A549 (cell line): ENCODE results near the gene CNNM3. TPM values are rescaled to one million over a fixed set of nuclear protein-coding genes. Genes with fewer than 3 reads are reported as not detected.

Source experiments
- ATAC-seq, 2 experiments: fragments of 200-7000 bp in 1 of 2; fragments of >200 bp in 1 of 2; cut with Nextera tagmentation in 1 of 2; cut with Tn5 transposase in 1 of 2; 3 replicates each; pipeline versions ENCODE4 v1.8.0 to v1.9.1; 2018 to 2020; ENCODE audit warnings: mild to moderate bottlenecking in 1 of 2, moderate library complexity in 1 of 2
- CTCF ChIA-PET: fragments of 300-600 bp; sonication (Branson Sonifier 250); formaldehyde crosslinking; extraction: SDS; loops from one replicate; lab custom pipeline; 2021; ENCODE audit warnings: antibody characterized with exemption, inconsistent platforms; lab: Yijun Ruan, JAX
- POLR2A ChIA-PET: fragments of 350-600 bp; formaldehyde crosslinking; extraction: SDS; loops from one replicate; lab custom pipeline; 2021; ENCODE audit warnings: antibody characterized with exemption, inconsistent platforms; lab: Yijun Ruan, JAX
- DNase-seq, 2 experiments: peaks; one replicate each; pipeline versions ENCODE4 v3.0.0 to v3.0.0-alpha.2; 2011 to 2016; ENCODE audit warnings: low read depth in 1 of 2, low spot score in 1 of 2
- FAIRE-seq: peaks from 2 replicates; lab custom pipeline; 2011; peaks lifted over from hg19 to GRCh38; lab: Jason Lieb, UNC
- H3K27ac ChIP-seq, 2 experiments: fragments of >200 bp; sonication (Bioruptor Twin); formaldehyde crosslinking; 3 replicates each; pipeline ENCODE4 v1.5.1; 2016 to 2017
- H3K4me1 ChIP-seq: fragments of >200 bp; sonication (Bioruptor Twin); formaldehyde crosslinking; 3 replicates; pipeline ENCODE4 v1.6.1; 2016
- H3K4me2 ChIP-seq: fragments of >200 bp; sonication (Bioruptor Twin); formaldehyde crosslinking; 3 replicates; pipeline ENCODE4 v1.6.1; 2016
- H3K4me3 ChIP-seq: fragments of >200 bp; sonication (Bioruptor Twin); formaldehyde crosslinking; 3 replicates; pipeline ENCODE4 v1.5.1; 2016
- H3K9me3 ChIP-seq: fragments of >200 bp; sonication (Bioruptor Twin); formaldehyde crosslinking; 3 replicates; pipeline ENCODE4 v1.6.1; 2016
- CBX2 ChIP-seq: fragments of 200-600 bp; sonication (generic); IDR thresholded peaks from 2 replicates; pipeline ENCODE4 v1.6.1; 2016; ENCODE audit warnings: low read depth, mild to moderate bottlenecking, borderline replicate concordance
- CBX8 ChIP-seq: fragments of 200-600 bp; sonication (generic); IDR thresholded peaks from 2 replicates; pipeline ENCODE4 v1.6.1; 2016
- CEBPB ChIP-seq, 2 experiments: fragments of >200 bp in 1 of 2; sonication (Bioruptor Twin) in 1 of 2; formaldehyde crosslinking in 1 of 2; IDR thresholded peaks; 2 replicates each; pipeline ENCODE4 v1.6.1; 2012 to 2016
- EHMT2 ChIP-seq: fragments of 200-600 bp; sonication (generic); IDR thresholded peaks from 2 replicates; pipeline ENCODE4 v1.6.1; 2016; ENCODE audit warnings: antibody characterized with exemption, low read depth, mild to moderate bottlenecking, moderate library complexity
- FOSB ChIP-seq: fragments of 250-450 bp; sonication (Bioruptor Pico); IDR thresholded peaks from 2 replicates; pipeline ENCODE4 v1.5.0; 2020; ENCODE audit warnings: mild to moderate bottlenecking, moderate library complexity
- FOSL2 ChIP-seq, 2 experiments: fragments of 450-650 bp in 1 of 2; fragments of >200 bp in 1 of 2; sonication (Bioruptor Twin) in 1 of 2; formaldehyde crosslinking; IDR thresholded peaks; 2 replicates each; pipeline versions ENCODE4 v1.5.0 to v1.6.1; 2016 to 2020; ENCODE audit warnings: mild to moderate bottlenecking in 1 of 2, moderate library complexity in 1 of 2
- FOXS1 ChIP-seq: fragments of 250-450 bp; sonication (Bioruptor Pico); IDR thresholded peaks from 2 replicates; pipeline ENCODE4 v1.5.0; 2020; ENCODE audit warnings: mild to moderate bottlenecking, moderate library complexity
- GATA3 ChIP-seq: IDR thresholded peaks from 2 replicates; pipeline ENCODE4 v1.6.1; 2012; ENCODE audit warnings: borderline replicate concordance
- HOXA7 ChIP-seq: fragments of 250-450 bp; sonication (Bioruptor Pico); IDR thresholded peaks from 2 replicates; pipeline ENCODE4 v1.5.0; 2020; ENCODE audit warnings: mild to moderate bottlenecking, moderate library complexity
- JUN ChIP-seq, 2 experiments: fragments of >200 bp; sonication (Bioruptor Twin); formaldehyde crosslinking; IDR thresholded peaks; 2 replicates in 1 of 2; 3 replicates in 1 of 2; pipeline ENCODE4 v1.6.1; 2016 to 2017
- JUNB ChIP-seq: fragments of >200 bp; sonication (Bioruptor Twin); formaldehyde crosslinking; IDR thresholded peaks from 2 replicates; pipeline ENCODE4 v1.6.1; 2016
- KDM5A ChIP-seq: fragments of 200-600 bp; sonication (generic); IDR thresholded peaks from 2 replicates; pipeline ENCODE4 v1.6.1; 2016; ENCODE audit warnings: antibody characterized with exemption, mild to moderate bottlenecking
- MAFK ChIP-seq: fragments of 450-650 bp; IDR thresholded peaks from 2 replicates; pipeline ENCODE4 v1.6.1; 2014; ENCODE audit not compliant: partially characterized antibody
- NFE2L2 ChIP-seq: fragments of 150-350 bp; conservative IDR thresholded peaks from 2 replicates; pipeline ENCODE4 v1.6.1; 2014; ENCODE audit warnings: low read length
- NPAS2 ChIP-seq: fragments of 250-450 bp; sonication (Bioruptor Pico); IDR thresholded peaks from 2 replicates; pipeline ENCODE4 v1.8.0; 2022; ENCODE audit warnings: mild to moderate bottlenecking, moderate library complexity, borderline replicate concordance
- NR3C1 ChIP-seq: fragments of >200 bp; sonication (Bioruptor Twin); formaldehyde crosslinking; IDR thresholded peaks from 3 replicates; pipeline ENCODE4 v1.6.1; 2017
- PHF8 ChIP-seq: fragments of 200-600 bp; sonication (generic); IDR thresholded peaks from 2 replicates; pipeline ENCODE4 v1.6.1; 2016; ENCODE audit warnings: low read depth, mild to moderate bottlenecking, antibody characterized with exemption, moderate library complexity, borderline replicate concordance
- POLR2AphosphoS2 ChIP-seq: conservative IDR thresholded peaks from 2 replicates; pipeline ENCODE4 v1.6.1; 2012; ENCODE audit warnings: low read length, improper control_type of control experiment, inconsistent platforms
- RCOR1 ChIP-seq: fragments of 150-350 bp; IDR thresholded peaks from 2 replicates; pipeline ENCODE4 v1.6.1; 2014; ENCODE audit warnings: antibody characterized with exemption, low read length, low read depth
- RNF2 ChIP-seq: fragments of 200-600 bp; sonication (generic); IDR thresholded peaks from 2 replicates; pipeline ENCODE4 v1.6.1; 2016; ENCODE audit warnings: low read depth, mild to moderate bottlenecking, antibody characterized with exemption, moderate library complexity, borderline replicate concordance
- SMC3 ChIP-seq: fragments of >200 bp; sonication (Bioruptor Twin); formaldehyde crosslinking; IDR thresholded peaks from 3 replicates; pipeline ENCODE4 v1.6.1; 2018; ENCODE audit warnings: inconsistent platforms
- ZNF302 ChIP-seq: fragments of 250-450 bp; sonication (Bioruptor Pico); IDR thresholded peaks from 2 replicates; pipeline ENCODE4 v1.9.0; 2021; ENCODE audit warnings: inconsistent platforms, mild to moderate bottlenecking, moderate library complexity
- ZSCAN20 ChIP-seq: fragments of 250-450 bp; sonication (Bioruptor Pico); IDR thresholded peaks from 2 replicates; pipeline ENCODE4 v1.8.0; 2022; ENCODE audit warnings: mild to moderate bottlenecking, moderate library complexity
- WGBS: methylation state at CpG from one replicate; pipeline ENCODE4 v1.1.6; 2017; ENCODE audit errors: missing lambda C conversion rate; 5-methylcytosine and 5-hydroxymethylcytosine counted together
- polyA plus RNA-seq, 4 experiments: library from polyadenylated mRNA; depleted of rRNA in 3 of 4; stranded (reverse); fragments of >200 nt; fragmentation: RNase III in 1 of 4; extraction: RNeasy Plus Mini Kit Qiagen cat#74134 plus additional on column Dnase treatment in 1 of 4; gene quantifications; 2 replicates in 3 of 4; 3 replicates in 1 of 4; pipeline ENCODE4 v1.2.3, GENCODE V29; 2011 to 2017
- TF ChIP-seq, protein P1 (sequence below): fragments of 250-450 bp; sonication (Bioruptor Pico); IDR thresholded peaks from 2 replicates; pipeline ENCODE4 v1.5.0; 2021; ENCODE audit warnings: mild to moderate bottlenecking, moderate library complexity, borderline replicate concordance
- TF ChIP-seq, protein P2 (sequence below): IDR thresholded peaks from 2 replicates; pipeline ENCODE4 v1.6.1; 2012
- TF ChIP-seq, protein P3 (sequence below): IDR thresholded peaks from 2 replicates; pipeline ENCODE4 v1.6.1; 2012
- TF ChIP-seq, protein P4 (sequence below): fragments of 250-450 bp; sonication (Bioruptor Pico); IDR thresholded peaks from 2 replicates; pipeline ENCODE4 v1.5.0; 2020; ENCODE audit warnings: low read depth, mild to moderate bottlenecking, moderate library complexity
- TF ChIP-seq, protein P5 (sequence below): fragments of >200 bp; sonication (Bioruptor Twin); formaldehyde crosslinking; IDR thresholded peaks from 3 replicates; pipeline ENCODE4 v1.5.1; 2016
- TF ChIP-seq, protein P6 (sequence below): fragments of >200 bp; sonication (Bioruptor Twin); formaldehyde crosslinking; IDR thresholded peaks from 3 replicates; pipeline ENCODE4 v1.6.1; 2016

CNNM3 gene
- polyA plus RNA-seq, 2 of the 4 experiments (the other 2 are of a cell fraction), result 11.8 to 14.1 TPM

DNA sequence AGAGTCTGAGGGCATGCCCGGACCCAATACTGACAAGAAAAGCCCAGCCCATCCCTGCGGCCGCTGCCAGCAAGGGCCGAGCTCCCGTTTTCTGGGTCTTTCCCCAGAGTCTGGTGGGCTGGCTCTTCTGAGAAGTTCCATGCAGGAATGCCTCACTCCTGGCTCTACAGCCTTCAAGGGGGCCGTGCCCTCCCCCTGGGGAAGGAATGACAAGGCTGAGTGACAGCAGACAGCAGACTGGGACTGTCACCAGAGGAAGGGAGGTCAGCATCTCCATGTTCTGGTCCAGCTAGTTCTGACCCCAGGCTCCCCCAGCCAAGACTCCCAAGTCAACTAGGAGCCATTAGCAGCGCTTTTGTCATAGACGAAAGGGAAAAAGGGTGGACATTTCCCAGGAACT is 66.8 kb downstream of the CNNM3 start:
- 87% methylated on average over 7 of the region's 8 CpGs for WGBS
- no peak overlapping the region for H3K4me3 ChIP-seq
- H3K4me1 ChIP-seq, result no peaks in the 10 kb centered on the region
- H3K4me2 ChIP-seq, result no peak overlapping the region
- ChIA-PET POLR2A (no interaction called here), CTCF (interaction anchor here (1.2 to 1.7 kb wide), 3 partner anchors 8 to 14 kb away, joined by 3 to 5 read pairs (median 5); no protein-coding TSS in a partner anchor)
- no peak for DNase-seq
- FAIRE-seq, result no peak
- no peak for ATAC-seq
- TF ChIP-seq CBX2, result no peak
- TF ChIP-seq RCOR1, result no peak
- TF ChIP-seq, protein P1, sequence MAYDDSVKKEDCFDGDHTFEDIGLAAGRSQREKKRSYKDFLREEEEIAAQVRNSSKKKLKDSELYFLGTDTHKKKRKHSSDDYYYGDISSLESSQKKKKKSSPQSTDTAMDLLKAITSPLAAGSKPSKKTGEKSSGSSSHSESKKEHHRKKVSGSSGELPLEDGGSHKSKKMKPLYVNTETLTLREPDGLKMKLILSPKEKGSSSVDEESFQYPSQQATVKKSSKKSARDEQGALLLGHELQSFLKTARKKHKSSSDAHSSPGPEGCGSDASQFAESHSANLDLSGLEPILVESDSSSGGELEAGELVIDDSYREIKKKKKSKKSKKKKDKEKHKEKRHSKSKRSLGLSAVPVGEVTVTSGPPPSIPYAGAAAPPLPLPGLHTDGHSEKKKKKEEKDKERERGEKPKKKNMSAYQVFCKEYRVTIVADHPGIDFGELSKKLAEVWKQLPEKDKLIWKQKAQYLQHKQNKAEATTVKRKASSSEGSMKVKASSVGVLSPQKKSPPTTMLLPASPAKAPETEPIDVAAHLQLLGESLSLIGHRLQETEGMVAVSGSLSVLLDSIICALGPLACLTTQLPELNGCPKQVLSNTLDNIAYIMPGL (CRISPR knock-in tag), result no peak
- no peak for TF ChIP-seq FOSL2 (IDR thresholded peaks at IDR 0.05)
- TF ChIP-seq FOSL2 (CRISPR knock-in tag; IDR thresholded peaks at IDR 0.05), result no peak
- no peak for TF ChIP-seq PHF8
- TF ChIP-seq, protein P2, sequence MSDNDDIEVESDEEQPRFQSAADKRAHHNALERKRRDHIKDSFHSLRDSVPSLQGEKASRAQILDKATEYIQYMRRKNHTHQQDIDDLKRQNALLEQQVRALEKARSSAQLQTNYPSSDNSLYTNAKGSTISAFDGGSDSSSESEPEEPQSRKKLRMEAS, result no peak
- TF ChIP-seq, protein P3, sequence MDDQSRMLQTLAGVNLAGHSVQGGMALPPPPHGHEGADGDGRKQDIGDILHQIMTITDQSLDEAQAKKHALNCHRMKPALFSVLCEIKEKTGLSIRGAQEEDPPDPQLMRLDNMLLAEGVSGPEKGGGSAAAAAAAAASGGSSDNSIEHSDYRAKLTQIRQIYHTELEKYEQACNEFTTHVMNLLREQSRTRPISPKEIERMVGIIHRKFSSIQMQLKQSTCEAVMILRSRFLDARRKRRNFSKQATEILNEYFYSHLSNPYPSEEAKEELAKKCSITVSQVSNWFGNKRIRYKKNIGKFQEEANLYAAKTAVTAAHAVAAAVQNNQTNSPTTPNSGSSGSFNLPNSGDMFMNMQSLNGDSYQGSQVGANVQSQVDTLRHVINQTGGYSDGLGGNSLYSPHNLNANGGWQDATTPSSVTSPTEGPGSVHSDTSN, result no peak
- TF ChIP-seq NFE2L2, result no peak
- TF ChIP-seq, protein P4, sequence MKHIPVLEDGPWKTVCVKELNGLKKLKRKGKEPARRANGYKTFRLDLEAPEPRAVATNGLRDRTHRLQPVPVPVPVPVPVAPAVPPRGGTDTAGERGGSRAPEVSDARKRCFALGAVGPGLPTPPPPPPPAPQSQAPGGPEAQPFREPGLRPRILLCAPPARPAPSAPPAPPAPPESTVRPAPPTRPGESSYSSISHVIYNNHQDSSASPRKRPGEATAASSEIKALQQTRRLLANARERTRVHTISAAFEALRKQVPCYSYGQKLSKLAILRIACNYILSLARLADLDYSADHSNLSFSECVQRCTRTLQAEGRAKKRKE (CRISPR knock-in tag), result no peak
- TF ChIP-seq ZNF302 (CRISPR knock-in tag), result no peak
- no peak for TF ChIP-seq KDM5A
- TF ChIP-seq, protein P5, sequence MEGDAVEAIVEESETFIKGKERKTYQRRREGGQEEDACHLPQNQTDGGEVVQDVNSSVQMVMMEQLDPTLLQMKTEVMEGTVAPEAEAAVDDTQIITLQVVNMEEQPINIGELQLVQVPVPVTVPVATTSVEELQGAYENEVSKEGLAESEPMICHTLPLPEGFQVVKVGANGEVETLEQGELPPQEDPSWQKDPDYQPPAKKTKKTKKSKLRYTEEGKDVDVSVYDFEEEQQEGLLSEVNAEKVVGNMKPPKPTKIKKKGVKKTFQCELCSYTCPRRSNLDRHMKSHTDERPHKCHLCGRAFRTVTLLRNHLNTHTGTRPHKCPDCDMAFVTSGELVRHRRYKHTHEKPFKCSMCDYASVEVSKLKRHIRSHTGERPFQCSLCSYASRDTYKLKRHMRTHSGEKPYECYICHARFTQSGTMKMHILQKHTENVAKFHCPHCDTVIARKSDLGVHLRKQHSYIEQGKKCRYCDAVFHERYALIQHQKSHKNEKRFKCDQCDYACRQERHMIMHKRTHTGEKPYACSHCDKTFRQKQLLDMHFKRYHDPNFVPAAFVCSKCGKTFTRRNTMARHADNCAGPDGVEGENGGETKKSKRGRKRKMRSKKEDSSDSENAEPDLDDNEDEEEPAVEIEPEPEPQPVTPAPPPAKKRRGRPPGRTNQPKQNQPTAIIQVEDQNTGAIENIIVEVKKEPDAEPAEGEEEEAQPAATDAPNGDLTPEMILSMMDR, result no peak
- TF ChIP-seq FOXS1, result no peak
- TF ChIP-seq HOXA7 (CRISPR knock-in tag), result no peak
- TF ChIP-seq SMC3, result no peak
- TF ChIP-seq, protein P6, sequence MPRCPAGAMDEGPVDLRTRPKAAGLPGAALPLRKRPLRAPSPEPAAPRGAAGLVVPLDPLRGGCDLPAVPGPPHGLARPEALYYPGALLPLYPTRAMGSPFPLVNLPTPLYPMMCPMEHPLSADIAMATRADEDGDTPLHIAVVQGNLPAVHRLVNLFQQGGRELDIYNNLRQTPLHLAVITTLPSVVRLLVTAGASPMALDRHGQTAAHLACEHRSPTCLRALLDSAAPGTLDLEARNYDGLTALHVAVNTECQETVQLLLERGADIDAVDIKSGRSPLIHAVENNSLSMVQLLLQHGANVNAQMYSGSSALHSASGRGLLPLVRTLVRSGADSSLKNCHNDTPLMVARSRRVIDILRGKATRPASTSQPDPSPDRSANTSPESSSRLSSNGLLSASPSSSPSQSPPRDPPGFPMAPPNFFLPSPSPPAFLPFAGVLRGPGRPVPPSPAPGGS, result no peak
- no peak for TF ChIP-seq NR3C1
- TF ChIP-seq NPAS2 (CRISPR knock-in tag), result no peak
- no peak for TF ChIP-seq CBX8
- H3K9me3 ChIP-seq, result no peaks in the 10 kb centered on the region
- no peak overlapping the region for H3K27ac ChIP-seq

DNA sequence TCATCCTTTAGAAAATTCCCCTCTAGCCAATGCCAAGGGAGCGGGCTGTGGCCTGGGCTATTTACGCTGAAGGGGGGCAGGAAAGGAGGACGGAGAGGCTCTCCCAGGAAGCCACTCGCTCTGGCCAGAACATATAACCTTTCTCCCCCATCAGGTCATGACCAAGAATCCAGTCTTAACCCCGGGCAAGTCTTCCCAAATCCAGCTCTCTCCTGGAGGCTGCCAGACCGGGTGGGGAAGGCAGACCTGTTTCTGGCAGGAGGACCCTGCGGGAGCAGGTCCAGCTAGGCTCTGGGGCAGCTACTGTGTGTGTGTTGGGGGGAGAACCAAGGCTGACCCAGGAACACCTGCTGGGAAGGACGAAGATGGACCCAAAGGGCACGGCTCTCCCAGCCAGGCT is 67.2 kb downstream of the CNNM3 start:
- Histone ChIP-seq H3K9me3 (no peaks in the 10 kb centered on the region), H3K4me2 (no peak overlapping the region), H3K4me3 (no peak overlapping the region), H3K27ac (no peak overlapping the region), H3K4me1 (no peaks in the 10 kb centered on the region)
- ATAC-seq (no peak), DNase-seq (no peak), FAIRE-seq (no peak)
- CTCF ChIA-PET, result interaction anchor here (1.4 to 1.7 kb wide), 2 partner anchors 15 to 78 kb away, joined by 3 to 5 read pairs; no protein-coding TSS in a partner anchor
- 81% methylated on average over 8 of the region's 9 CpGs for WGBS
- POLR2A ChIA-PET, result no interaction called here
- no peak for TF ChIP-seq JUNB
- no peak for TF ChIP-seq JUN (IDR thresholded peaks at IDR 0.05)
- no peak for TF ChIP-seq NPAS2 (CRISPR knock-in tag)
- TF ChIP-seq ZSCAN20, result no peak
- TF ChIP-seq MAFK, result no peak
- no peak for TF ChIP-seq CEBPB (IDR thresholded peaks at IDR 0.05)
- TF ChIP-seq HOXA7 (CRISPR knock-in tag), result no peak
- TF ChIP-seq SMC3, result no peak
- no peak for TF ChIP-seq POLR2AphosphoS2
- no peak for TF ChIP-seq EHMT2
- TF ChIP-seq FOXS1, result no peak
- no peak for TF ChIP-seq FOSB (CRISPR knock-in tag)
- TF ChIP-seq RCOR1, result no peak
- TF ChIP-seq RNF2, result no peak
- TF ChIP-seq, protein P2, result no peak
- no peak for TF ChIP-seq GATA3
- no peak for TF ChIP-seq PHF8
